ENCODE results near the gene KIAA0930.
"Not testable (repeated sequence)": the region's sequence is repeated elsewhere in the genome, so short reads cannot be mapped to it uniquely, and the experiment has no call there.

KIAA0930 gene

GRCh38 chr22:45240810-45241631 lies at the start of gene KIAA0930:
KIAA0930 (minus strand) TSS chr22:45240894; CDS start chr22:45240703, 191 bp downstream.
- DNase-seq, result peak; percentile 90

- no peak for DNase-seq
These were observed 46.3 kb upstream of the KIAA0930 start for GRCh38 chr22:45286854-45287551.

- DNase-seq, result no peak
These were observed 44.8 kb upstream of the KIAA0930 start for GRCh38 chr22:45285263-45286058.

- peak; percentile 74 for DNase-seq
These were observed 44.1 kb upstream of the KIAA0930 start, which contains the start of gene UPK3A for GRCh38 chr22:45284705-45285262. UPK3A (plus strand) TSS chr22:45284949; CDS start chr22:45285014, 65 bp downstream.

- no peak for DNase-seq
These were observed 40.3 kb upstream of the KIAA0930 start for GRCh38 chr22:45281010-45281409.

- DNase-seq, result no peak
These were observed 39.9 kb upstream of the KIAA0930 start for GRCh38 chr22:45280587-45280980.

GRCh38 chr22:45278125-45278524 lies 37.4 kb upstream of the KIAA0930 start:
- DNase-seq, result no peak

- not testable (repeated sequence) for DNase-seq
These were observed 37.0 kb upstream of the KIAA0930 start for GRCh38 chr22:45277720-45278119.

GRCh38 chr22:45276507-45277105 lies 35.9 kb upstream of the KIAA0930 start:
- no peak for DNase-seq

GRCh38 chr22:45273452-45274075 lies 32.9 kb upstream of the KIAA0930 start:
- no peak for DNase-seq

- no peak for DNase-seq
These were observed 31.8 kb upstream of the KIAA0930 start for GRCh38 chr22:45272498-45272897.

- no peak for DNase-seq
These were observed 31.0 kb upstream of the KIAA0930 start for GRCh38 chr22:45271667-45272201.

- no peak for DNase-seq
These were observed 29.7 kb upstream of the KIAA0930 start for GRCh38 chr22:45270095-45271020.

GRCh38 chr22:45268958-45269844 lies 28.5 kb upstream of the KIAA0930 start:
- peak; percentile 84 for DNase-seq

- peak; percentile 25 for DNase-seq
These were observed 27.7 kb upstream of the KIAA0930 start for GRCh38 chr22:45268167-45268957.

GRCh38 chr22:45265535-45265934 lies 24.8 kb upstream of the KIAA0930 start:
- peak; percentile 45 for DNase-seq

- peak; percentile 77 for DNase-seq
These were observed 23.0 kb upstream of the KIAA0930 start for GRCh38 chr22:45263463-45264269.

All from hematopoietic multipotent progenitor cell treated with erythropoietin and hydrocortisone succinate and interleukin-3 and kit ligand, for 6 days (in vitro differentiated cells).